ENCODE measurements around the gene ZNF516. TPM values are rescaled to one million over a fixed set of nuclear protein-coding genes. Genes with fewer than 3 reads are reported as not detected.

The ZNF516 gene
- polyA plus RNA-seq, 1 experiment = 11.3 TPM

- H3K36me3 ChIP-seq (ENCODE audit: control insufficient read depth, insufficient read depth, low read length) = no peaks in the 10 kb centered on the region
- H3K4me3 ChIP-seq (ENCODE audit: low read depth, low read length) = no peak overlapping the region
- no peaks in the 10 kb centered on the region for H3K27me3 ChIP-seq (ENCODE audit: control insufficient read depth, insufficient read depth, low read length)
- no peak for TF ChIP-seq CTCF (IDR thresholded peaks at IDR 0.05; ENCODE audit: insufficient read depth, low read depth, low read length)
- ChIA-PET POLR2A (no interaction called here), CTCF (interaction anchor here (0.5 kb wide), 1 partner anchor 104 kb away, joined by 4 read pairs; no protein-coding TSS in a partner anchor)
- no peak for DNase-seq (ENCODE audit: low read depth)
These were observed 7.5 kb upstream of the ZNF516 start for GRCh38 chr18:76502551-76502950.

GRCh38 chr18:76499637-76500340, 4.7 kb upstream of the ZNF516 start:
- Histone ChIP-seq H3K4me3 (ENCODE audit: low read depth, low read length) (no peak overlapping the region), H3K36me3 (ENCODE audit: control insufficient read depth, insufficient read depth, low read length) (no peaks in the 10 kb centered on the region), H3K27me3 (ENCODE audit: control insufficient read depth, insufficient read depth, low read length) (no peaks in the 10 kb centered on the region; the same call in 1 of the 2 replicates)
- no peak for TF ChIP-seq CTCF (IDR thresholded peaks at IDR 0.05; ENCODE audit: insufficient read depth, low read depth, low read length)
- no peak for DNase-seq (ENCODE audit: low read depth)
- CTCF ChIA-PET = interaction anchor here (0.8 kb wide), 1 partner anchor 29 kb away, joined by 3 read pairs; no protein-coding TSS in a partner anchor
- POLR2A ChIA-PET = no interaction called here

DNA sequence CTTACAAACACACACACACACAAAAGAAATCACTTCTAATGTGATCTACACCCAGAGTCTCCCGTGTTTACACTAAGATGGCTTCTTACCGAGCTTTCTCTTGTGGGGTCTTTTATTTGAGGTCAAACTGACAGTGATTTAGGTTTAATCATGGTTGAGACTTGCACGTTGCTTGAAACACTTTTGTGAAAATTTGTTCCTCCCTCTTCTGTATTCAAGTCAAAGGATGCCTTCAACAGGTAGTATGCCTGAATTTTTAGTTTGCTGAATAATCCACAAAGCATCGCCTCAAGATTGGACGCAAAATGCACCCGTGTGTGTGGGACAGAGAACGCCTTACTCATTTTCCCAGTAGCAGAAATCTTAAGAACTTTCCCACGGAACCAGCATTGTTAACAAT, 4.0 kb upstream of the ZNF516 start:
- no peaks in the 10 kb centered on the region for H3K36me3 ChIP-seq (ENCODE audit: control insufficient read depth, insufficient read depth, low read length)
- no peaks in the 10 kb centered on the region; the same call in 1 of the 2 replicates for H3K27me3 ChIP-seq (ENCODE audit: control insufficient read depth, insufficient read depth, low read length)
- CTCF ChIA-PET = no interaction called here
- no peak for DNase-seq (ENCODE audit: low read depth)
- no peak for TF ChIP-seq CTCF (IDR thresholded peaks at IDR 0.05; ENCODE audit: insufficient read depth, low read depth, low read length)
- POLR2A ChIA-PET = no interaction called here
- no peak overlapping the region for H3K4me3 ChIP-seq (ENCODE audit: low read depth, low read length)

DNA sequence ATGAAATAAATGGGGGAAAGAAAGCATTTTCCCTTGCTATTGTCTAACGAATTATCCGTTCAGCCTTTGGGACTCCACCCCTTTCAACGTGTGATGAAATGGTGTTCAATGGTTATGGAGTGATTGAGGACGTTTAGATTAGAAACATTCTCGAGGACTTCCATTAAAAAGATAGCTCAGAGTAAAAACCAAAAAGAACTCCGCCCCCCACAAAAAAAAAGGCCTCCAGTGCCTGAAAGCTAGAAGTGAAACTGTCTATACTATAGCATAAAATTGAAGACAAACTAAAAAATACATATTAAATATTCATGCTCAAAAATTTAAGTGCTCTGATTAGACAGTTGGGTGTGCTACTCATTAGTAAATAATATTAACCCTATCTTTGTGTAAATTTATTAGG, 3.0 kb upstream of the ZNF516 start:
- ChIA-PET POLR2A (no interaction called here), CTCF (no interaction called here)
- no peak for DNase-seq (ENCODE audit: low read depth)
- Histone ChIP-seq H3K27me3 (ENCODE audit: control insufficient read depth, insufficient read depth, low read length) (no peaks in the 10 kb centered on the region; the same call in 1 of the 2 replicates), H3K36me3 (ENCODE audit: control insufficient read depth, insufficient read depth, low read length) (no peaks in the 10 kb centered on the region), H3K4me3 (ENCODE audit: low read depth, low read length) (no peak overlapping the region)
- TF ChIP-seq CTCF (IDR thresholded peaks at IDR 0.05; ENCODE audit: insufficient read depth, low read depth, low read length) = no peak

DNA sequence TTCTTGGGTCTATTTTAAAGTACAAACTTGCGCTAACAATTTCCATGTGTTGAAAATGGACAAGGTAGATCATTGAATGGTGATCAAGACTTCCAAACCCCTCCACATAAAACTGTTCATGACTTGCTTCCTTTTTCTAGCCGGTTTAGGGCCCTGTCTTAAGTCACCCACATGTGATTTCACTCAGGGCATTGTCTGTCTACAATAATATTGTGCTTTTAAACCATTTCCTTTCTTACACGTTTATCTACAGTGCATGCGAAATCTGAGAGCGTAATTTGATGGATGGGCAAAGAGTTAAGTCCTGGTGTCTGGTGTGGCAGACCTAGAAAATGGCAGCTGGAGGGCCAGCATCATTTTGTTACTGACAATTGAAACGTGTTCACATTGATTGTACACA, 2.0 kb upstream of the ZNF516 start:
- Histone ChIP-seq H3K4me3 (ENCODE audit: low read depth, low read length) (no peak overlapping the region), H3K36me3 (ENCODE audit: control insufficient read depth, insufficient read depth, low read length) (no peaks in the 10 kb centered on the region), H3K27me3 (ENCODE audit: control insufficient read depth, insufficient read depth, low read length) (no peaks in the 10 kb centered on the region; the same call in 1 of the 2 replicates)
- TF ChIP-seq CTCF (IDR thresholded peaks at IDR 0.05; ENCODE audit: insufficient read depth, low read depth, low read length) = no peak
- no peak for DNase-seq (ENCODE audit: low read depth)
- ChIA-PET CTCF (interaction anchor here (0.7 kb wide), 2 partner anchors 13 to 98 kb away, joined by 4 to 5 read pairs; no protein-coding TSS in a partner anchor), POLR2A (no interaction called here)

Measured in BJ (cell line).